ENCODE measurements around the gene ADAMTS10. TPM values are rescaled to one million over a fixed set of nuclear protein-coding genes. Genes with fewer than 3 reads are reported as not detected.

ADAMTS10 gene
- total and polyA plus RNA-seq, 2 experiments from 2014 or later = 15.8 to 22.1 TPM

DNA sequence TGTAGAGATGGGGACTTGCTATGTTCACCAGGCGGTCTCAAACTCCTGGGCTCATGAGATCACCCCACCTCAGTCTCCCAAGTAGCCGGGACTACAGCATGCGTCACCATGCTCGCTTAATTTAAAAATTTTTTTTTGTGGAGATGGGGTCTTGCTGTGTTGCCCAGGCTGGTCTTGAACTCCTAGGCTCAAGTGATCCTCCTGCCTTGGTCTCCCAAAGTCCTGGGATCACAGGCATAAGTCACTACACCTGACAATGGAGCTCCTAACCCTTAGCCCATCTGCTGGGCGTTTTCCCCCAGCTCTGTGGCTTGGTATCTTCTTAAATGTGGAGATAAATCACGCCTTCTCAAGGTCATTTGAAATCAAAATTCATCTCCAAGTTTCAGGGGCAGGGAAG lies 6.3 kb upstream of the ADAMTS10 start:
- WGBS (ENCODE audit: low lambda C conversion rate, missing lambda C conversion rate) = 84% methylated on average over 6 of the region's 6 CpGs
- no peak for TF ChIP-seq EZH2 (IDR thresholded peaks at IDR 0.05; ENCODE audit: borderline replicate concordance)
- TF ChIP-seq CTCF (IDR thresholded peaks at IDR 0.05; ENCODE audit: poor library complexity) = no peak
- no peak for TF ChIP-seq EZH2phosphoT487 (IDR thresholded peaks at IDR 0.05; ENCODE audit: low read depth, severe bottlenecking, unreplicated experiment)
- H3K4me1 ChIP-seq (ENCODE audit: insufficient read depth) = peaks cover under 1% of the 10 kb centered on the region

DNA sequence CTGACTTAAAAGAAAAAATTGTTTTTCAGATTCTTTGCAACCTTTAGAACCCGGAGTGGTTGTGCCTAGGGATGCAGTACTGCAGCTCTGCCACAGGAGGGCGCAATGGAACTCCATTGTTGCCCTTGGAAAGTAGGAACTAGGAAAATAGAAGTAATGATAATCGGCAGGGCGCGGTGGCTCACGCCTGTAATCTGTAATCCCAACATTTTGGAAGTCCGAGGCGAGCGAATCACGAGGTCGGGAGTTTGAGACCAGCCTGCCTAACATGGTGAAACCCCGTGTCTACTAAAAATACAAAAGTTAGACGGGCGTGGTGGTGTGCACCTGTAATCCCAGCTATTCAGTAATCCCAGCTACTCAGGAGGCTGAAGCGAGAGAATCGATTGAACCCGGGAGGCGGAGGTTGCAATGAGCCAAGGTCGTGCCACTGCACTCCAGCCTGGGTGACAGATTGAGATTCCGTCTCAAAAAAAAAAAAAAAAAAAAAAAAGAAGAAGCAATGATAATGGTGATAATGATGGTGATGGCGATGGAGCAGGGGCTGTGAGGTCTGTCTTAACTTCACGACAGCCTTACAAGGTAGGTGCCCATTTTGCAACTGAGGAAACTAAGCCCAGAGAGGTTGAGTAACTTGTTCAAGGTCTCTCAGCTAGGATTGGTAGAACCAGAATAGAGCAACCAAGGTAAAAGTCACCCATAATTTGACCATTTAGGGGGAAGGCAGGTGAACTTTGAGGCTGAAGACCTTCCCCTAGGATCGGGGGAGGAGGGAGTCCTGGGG lies 5.5 kb upstream of the ADAMTS10 start:
- Histone ChIP-seq H3K4me1 (ENCODE audit: insufficient read depth) (peaks cover 2% of the 10 kb centered on the region), H3K9me2 (replicated peaks; ENCODE audit: insufficient read depth) (no peaks in the 10 kb centered on the region), H2AFZ (no peak overlapping the region), H3K36me3 (replicated peaks; ENCODE audit: insufficient read depth, low read depth) (no peaks in the 10 kb centered on the region), H3K27ac (no peak overlapping the region), H4K20me1 (ENCODE audit: insufficient read depth, poor library complexity, severe bottlenecking) (no peaks in the 10 kb centered on the region), H3K4me2 (no peak overlapping the region), H3K79me2 (no peaks in the 10 kb centered on the region), H3K27me3 (no peaks in the 10 kb centered on the region), H3K9me3 (ENCODE audit: low read depth) (no peaks in the 10 kb centered on the region), H3K4me3 (no peak overlapping the region)
- 44% methylated on average over 22 of the region's 23 CpGs for WGBS (ENCODE audit: low lambda C conversion rate, missing lambda C conversion rate)
- DNase-seq (ENCODE audit: low spot score) = peak; percentile 64
- TF ChIP-seq EZH2 (IDR thresholded peaks at IDR 0.05; ENCODE audit: borderline replicate concordance) = no peak
- TF ChIP-seq EZH2phosphoT487 (IDR thresholded peaks at IDR 0.05; ENCODE audit: low read depth, severe bottlenecking, unreplicated experiment) = no peak
- TF ChIP-seq CTCF (IDR thresholded peaks at IDR 0.05; ENCODE audit: poor library complexity) = peak; percentile 89

More for the DNA sequence above, 6.3 kb upstream of the ADAMTS10 start:
- no peak for DNase-seq (ENCODE audit: low spot score)
- no peaks in the 10 kb centered on the region for H3K9me2 ChIP-seq (replicated peaks; ENCODE audit: insufficient read depth)
- no peak overlapping the region for H3K4me2 ChIP-seq
- H2AFZ ChIP-seq = no peak overlapping the region
- no peaks in the 10 kb centered on the region for H3K9me3 ChIP-seq (ENCODE audit: low read depth)
- H3K27ac ChIP-seq = no peak overlapping the region
- no peak overlapping the region for H3K4me3 ChIP-seq
- H3K36me3 ChIP-seq (replicated peaks; ENCODE audit: insufficient read depth, low read depth) = no peaks in the 10 kb centered on the region
- no peaks in the 10 kb centered on the region for H4K20me1 ChIP-seq (ENCODE audit: insufficient read depth, poor library complexity, severe bottlenecking)
- no peaks in the 10 kb centered on the region for H3K27me3 ChIP-seq
- H3K79me2 ChIP-seq = no peaks in the 10 kb centered on the region

DNA sequence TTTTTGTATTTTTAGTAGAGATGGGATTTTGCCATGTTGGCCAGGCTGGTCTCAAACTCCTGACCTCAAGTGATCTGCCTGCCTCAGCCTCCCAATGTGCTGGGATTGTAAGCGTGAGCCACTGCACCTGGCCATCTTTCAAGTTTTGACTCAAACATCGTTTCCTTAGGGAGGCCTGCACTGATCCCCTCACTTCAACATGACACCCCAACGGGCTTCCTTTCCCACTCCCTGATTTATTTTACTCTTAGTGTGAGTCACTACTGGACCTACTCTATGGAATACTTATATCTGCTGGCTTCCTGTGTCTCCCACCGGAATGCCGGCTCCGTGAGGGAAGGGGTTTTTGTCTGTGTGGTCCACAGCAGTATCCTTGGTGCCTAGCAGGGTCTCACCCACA lies 4.5 kb upstream of the ADAMTS10 start:
- H3K4me2 ChIP-seq = no peak overlapping the region
- 61% methylated on average over 6 of the region's 6 CpGs for WGBS (ENCODE audit: low lambda C conversion rate, missing lambda C conversion rate)

More for the DNA sequence above, 4.5 kb upstream of the ADAMTS10 start:
- Histone ChIP-seq H4K20me1 (ENCODE audit: insufficient read depth, poor library complexity, severe bottlenecking) (no peaks in the 10 kb centered on the region), H3K4me3 (no peak overlapping the region), H2AFZ (no peak overlapping the region), H3K9me3 (ENCODE audit: low read depth) (no peaks in the 10 kb centered on the region), H3K27me3 (no peaks in the 10 kb centered on the region), H3K4me1 (ENCODE audit: insufficient read depth) (peaks cover 2% of the 10 kb centered on the region), H3K79me2 (no peaks in the 10 kb centered on the region), H3K9me2 (replicated peaks; ENCODE audit: insufficient read depth) (no peaks in the 10 kb centered on the region), H3K27ac (no peak overlapping the region), H3K36me3 (replicated peaks; ENCODE audit: insufficient read depth, low read depth) (no peaks in the 10 kb centered on the region)
- TF ChIP-seq EZH2phosphoT487 (IDR thresholded peaks at IDR 0.05; ENCODE audit: low read depth, severe bottlenecking, unreplicated experiment) = no peak
- TF ChIP-seq EZH2 (IDR thresholded peaks at IDR 0.05; ENCODE audit: borderline replicate concordance) = no peak
- no peak for TF ChIP-seq CTCF (IDR thresholded peaks at IDR 0.05; ENCODE audit: poor library complexity)
- no peak for DNase-seq (ENCODE audit: low spot score)
